Measurements from ENCODE around the gene MIP. TPM values are rescaled to one million over a fixed set of nuclear protein-coding genes. Genes with fewer than 3 reads are reported as not detected.

Gene MIP
- total and polyA plus RNA-seq, 2 of the 13 experiments (the other 11 are each of a cell fraction or from before 2014, with no cell fraction given), result not detected

DNA sequence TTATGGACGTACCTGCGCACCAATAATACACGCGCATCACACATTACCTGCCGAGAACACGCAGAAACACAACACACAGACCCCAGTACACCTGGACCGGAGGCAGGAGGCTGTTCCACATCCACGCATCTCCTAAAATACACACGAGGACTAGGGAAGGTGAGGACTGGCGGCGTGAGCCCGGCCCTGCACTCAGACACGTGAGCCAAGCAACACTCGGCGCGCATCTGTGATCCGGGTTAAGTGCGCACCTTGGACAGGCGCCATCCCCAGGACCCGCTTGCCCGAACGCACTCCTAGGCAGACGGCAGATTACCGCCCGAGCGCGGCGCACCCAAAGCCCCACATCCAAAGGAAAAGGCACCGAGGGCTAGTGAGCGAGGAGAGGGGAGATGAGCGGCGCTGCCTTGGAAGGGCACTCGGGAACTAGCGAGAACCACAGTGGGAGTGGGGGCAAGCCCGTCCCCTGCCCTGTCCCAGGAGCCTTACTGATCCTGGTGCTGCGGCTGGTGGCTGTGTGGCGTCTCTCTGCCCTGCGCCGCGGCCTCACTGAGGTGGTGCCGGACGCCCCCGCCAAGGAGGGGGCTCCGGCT is 33.1 kb upstream of the MIP start (continued):
- TF ChIP-seq SETDB1 (CRISPR knock-in tag; IDR thresholded peaks at IDR 0.05; ENCODE audit: borderline replicate concordance) (no peak), ZNF713 (CRISPR knock-in tag; IDR thresholded peaks at IDR 0.05) (0 out of 2 replicates have a peak, but pooled peaks have one; percentile 77), MYC (CRISPR knock-in tag; IDR thresholded peaks at IDR 0.05; ENCODE audit: borderline replicate concordance) (peak; percentile 1; the same call in 1 of the 2 replicates), MTA1 (CRISPR knock-in tag; IDR thresholded peaks at IDR 0.05; ENCODE audit: borderline replicate concordance) (peak; percentile 18; the same call in 1 of the 2 replicates), PITX1 (CRISPR knock-in tag; IDR thresholded peaks at IDR 0.05) (0 out of 2 replicates have a peak, but pooled peaks have one; percentile 44), MIER2 (CRISPR knock-in tag; IDR thresholded peaks at IDR 0.05) (no peak), NONO (IDR thresholded peaks at IDR 0.05) (no peak), NONO (CRISPR knock-in tag; conservative IDR thresholded peaks at IDR 0.05) (peak; percentile 66; the same call in 1 of the 2 replicates), ZNF567 (CRISPR knock-in tag; IDR thresholded peaks at IDR 0.05; ENCODE audit: borderline replicate concordance) (0 out of 2 replicates have a peak, but pooled peaks have one; percentile 59), EED (CRISPR knock-in tag; IDR thresholded peaks at IDR 0.05) (peak; percentile 92), ZNF788 (CRISPR knock-in tag; IDR thresholded peaks at IDR 0.05; ENCODE audit: borderline replicate concordance) (no peak), ZNF790 (CRISPR knock-in tag; IDR thresholded peaks at IDR 0.05; ENCODE audit: borderline replicate concordance) (no peak), ZNF552 (CRISPR knock-in tag; IDR thresholded peaks at IDR 0.05; ENCODE audit: borderline replicate concordance) (0 out of 2 replicates have a peak, but pooled peaks have one; percentile 37), MAZ (IDR thresholded peaks at IDR 0.05; ENCODE audit: borderline replicate concordance, low read depth, low read length) (no peak), MAZ (CRISPR knock-in tag; IDR thresholded peaks at IDR 0.05; ENCODE audit: low read depth) (peak; percentile 24; the same call in 1 of the 2 replicates), ZNF883 (CRISPR knock-in tag; IDR thresholded peaks at IDR 0.05; ENCODE audit: not compliant biosample characterization) (no peak)
- TF ChIP-seq, protein P1, sequence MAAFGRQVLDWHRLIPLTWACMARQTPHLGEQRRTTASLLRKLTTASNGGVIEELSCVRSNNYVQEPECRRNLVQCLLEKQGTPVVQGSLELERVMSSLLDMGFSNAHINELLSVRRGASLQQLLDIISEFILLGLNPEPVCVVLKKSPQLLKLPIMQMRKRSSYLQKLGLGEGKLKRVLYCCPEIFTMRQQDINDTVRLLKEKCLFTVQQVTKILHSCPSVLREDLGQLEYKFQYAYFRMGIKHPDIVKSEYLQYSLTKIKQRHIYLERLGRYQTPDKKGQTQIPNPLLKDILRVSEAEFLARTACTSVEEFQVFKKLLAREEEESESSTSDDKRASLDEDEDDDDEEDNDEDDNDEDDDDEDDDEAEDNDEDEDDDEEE (CRISPR knock-in tag; IDR thresholded peaks at IDR 0.05), result peak; percentile 79; the same call in 1 of the 2 replicates
- TF ChIP-seq, protein P2, sequence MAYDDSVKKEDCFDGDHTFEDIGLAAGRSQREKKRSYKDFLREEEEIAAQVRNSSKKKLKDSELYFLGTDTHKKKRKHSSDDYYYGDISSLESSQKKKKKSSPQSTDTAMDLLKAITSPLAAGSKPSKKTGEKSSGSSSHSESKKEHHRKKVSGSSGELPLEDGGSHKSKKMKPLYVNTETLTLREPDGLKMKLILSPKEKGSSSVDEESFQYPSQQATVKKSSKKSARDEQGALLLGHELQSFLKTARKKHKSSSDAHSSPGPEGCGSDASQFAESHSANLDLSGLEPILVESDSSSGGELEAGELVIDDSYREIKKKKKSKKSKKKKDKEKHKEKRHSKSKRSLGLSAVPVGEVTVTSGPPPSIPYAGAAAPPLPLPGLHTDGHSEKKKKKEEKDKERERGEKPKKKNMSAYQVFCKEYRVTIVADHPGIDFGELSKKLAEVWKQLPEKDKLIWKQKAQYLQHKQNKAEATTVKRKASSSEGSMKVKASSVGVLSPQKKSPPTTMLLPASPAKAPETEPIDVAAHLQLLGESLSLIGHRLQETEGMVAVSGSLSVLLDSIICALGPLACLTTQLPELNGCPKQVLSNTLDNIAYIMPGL (CRISPR knock-in tag; IDR thresholded peaks at IDR 0.05; ENCODE audit: borderline replicate concordance in 1 of 2, low read depth in 1 of 2), result no peak; a peak in 1 of 4 replicates
- TF ChIP-seq, protein P3, sequence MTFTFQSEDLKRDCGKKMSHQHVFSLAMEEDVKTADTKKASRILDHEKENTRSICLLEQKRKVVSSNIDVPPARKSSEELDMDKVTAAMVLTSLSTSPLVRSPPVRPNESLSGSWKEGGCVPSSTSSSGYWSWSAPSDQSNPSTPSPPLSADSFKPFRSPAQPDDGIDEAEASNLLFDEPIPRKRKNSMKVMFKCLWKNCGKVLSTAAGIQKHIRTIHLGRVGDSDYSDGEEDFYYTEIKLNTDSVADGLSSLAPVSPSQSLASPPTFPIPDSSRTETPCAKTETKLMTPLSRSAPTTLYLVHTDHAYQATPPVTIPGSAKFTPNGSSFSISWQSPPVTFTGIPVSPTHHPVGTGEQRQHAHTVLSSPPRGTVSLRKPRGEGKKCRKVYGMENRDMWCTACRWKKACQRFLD (CRISPR knock-in tag; IDR thresholded peaks at IDR 0.05; ENCODE audit: borderline replicate concordance), result 0 out of 2 replicates have a peak, but pooled peaks have one; percentile 52
- TF ChIP-seq, protein P4, sequence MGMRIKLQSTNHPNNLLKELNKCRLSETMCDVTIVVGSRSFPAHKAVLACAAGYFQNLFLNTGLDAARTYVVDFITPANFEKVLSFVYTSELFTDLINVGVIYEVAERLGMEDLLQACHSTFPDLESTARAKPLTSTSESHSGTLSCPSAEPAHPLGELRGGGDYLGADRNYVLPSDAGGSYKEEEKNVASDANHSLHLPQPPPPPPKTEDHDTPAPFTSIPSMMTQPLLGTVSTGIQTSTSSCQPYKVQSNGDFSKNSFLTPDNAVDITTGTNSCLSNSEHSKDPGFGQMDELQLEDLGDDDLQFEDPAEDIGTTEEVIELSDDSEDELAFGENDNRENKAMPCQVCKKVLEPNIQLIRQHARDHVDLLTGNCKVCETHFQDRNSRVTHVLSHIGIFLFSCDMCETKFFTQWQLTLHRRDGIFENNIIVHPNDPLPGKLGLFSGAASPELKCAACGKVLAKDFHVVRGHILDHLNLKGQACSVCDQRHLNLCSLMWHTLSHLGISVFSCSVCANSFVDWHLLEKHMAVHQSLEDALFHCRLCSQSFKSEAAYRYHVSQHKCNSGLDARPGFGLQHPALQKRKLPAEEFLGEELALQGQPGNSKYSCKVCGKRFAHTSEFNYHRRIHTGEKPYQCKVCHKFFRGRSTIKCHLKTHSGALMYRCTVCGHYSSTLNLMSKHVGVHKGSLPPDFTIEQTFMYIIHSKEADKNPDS (CRISPR knock-in tag; IDR thresholded peaks at IDR 0.05), result 0 out of 2 replicates have a peak, but pooled peaks have one; percentile 22
- TF ChIP-seq, protein P5, sequence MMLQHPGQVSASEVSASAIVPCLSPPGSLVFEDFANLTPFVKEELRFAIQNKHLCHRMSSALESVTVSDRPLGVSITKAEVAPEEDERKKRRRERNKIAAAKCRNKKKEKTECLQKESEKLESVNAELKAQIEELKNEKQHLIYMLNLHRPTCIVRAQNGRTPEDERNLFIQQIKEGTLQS (CRISPR knock-in tag; IDR thresholded peaks at IDR 0.05), result peak; percentile 50; the same call in 1 of the 2 replicates

Data from HepG2 (cell line).